IPS-18c (cell line): ENCODE data around the gene FBXL14.
A peak's percentile ranks its signal among the peaks of the same experiment; 100 is the strongest.

Experiments used
- H3K4me3 ChIP-seq: 2 replicates; pipeline ENCODE4 v1.7.0; 2013; ENCODE audit warnings: low read depth, mild to moderate bottlenecking, low read length, moderate library complexity; ENCODE audit not compliant: insufficient read depth
- H3K9me3 ChIP-seq: one replicate; pipeline ENCODE4 v1.6.1; 2013; ENCODE audit warnings: mild to moderate bottlenecking, low read length, moderate library complexity; ENCODE audit not compliant: control insufficient read depth, insufficient read depth

FBXL14 gene

GRCh38 chr12:1594261-1595025 lies at the start of gene FBXL14:
Gene FBXL14 (minus strand): TSS chr12:1594581. CDS start chr12:1594066, 515 bp downstream.
- H3K4me3 ChIP-seq = peak within 1 kb of the TSS; percentile 66
- H3K9me3 ChIP-seq = no peaks in the 10 kb centered on the region

- H3K9me3 ChIP-seq = no peaks in the 10 kb centered on the region
These were observed 49.6 kb upstream of the FBXL14 start for GRCh38 chr12:1643905-1644533.

GRCh38 chr12:1643043-1643442 lies 48.7 kb upstream of the FBXL14 start:
- Histone ChIP-seq H3K4me3 (no peak overlapping the region), H3K9me3 (no peaks in the 10 kb centered on the region)

More at GRCh38 chr12:1643905-1644533, 49.6 kb upstream of the FBXL14 start:
- H3K4me3 ChIP-seq = no peak overlapping the region

- H3K4me3 ChIP-seq = no peak overlapping the region
- no peaks in the 10 kb centered on the region for H3K9me3 ChIP-seq
These were observed 48.1 kb upstream of the FBXL14 start for GRCh38 chr12:1642513-1642912.

- no peaks in the 10 kb centered on the region for H3K9me3 ChIP-seq
These were observed 46.2 kb upstream of the FBXL14 start for GRCh38 chr12:1640328-1641234.

GRCh38 chr12:1639538-1639937 lies 45.2 kb upstream of the FBXL14 start:
- H3K9me3 ChIP-seq = no peaks in the 10 kb centered on the region
- H3K4me3 ChIP-seq = no peak overlapping the region

More at GRCh38 chr12:1640328-1641234, 46.2 kb upstream of the FBXL14 start:
- no peak overlapping the region for H3K4me3 ChIP-seq

GRCh38 chr12:1638203-1638602 lies 43.8 kb upstream of the FBXL14 start:
- H3K4me3 ChIP-seq = no peak overlapping the region
- no peaks in the 10 kb centered on the region for H3K9me3 ChIP-seq

- H3K4me3 ChIP-seq = no peak overlapping the region
These were observed 41.1 kb upstream of the FBXL14 start for GRCh38 chr12:1635301-1636095.

GRCh38 chr12:1634590-1635191 lies 40.3 kb upstream of the FBXL14 start:
- Histone ChIP-seq H3K4me3 (no peak overlapping the region), H3K9me3 (no peaks in the 10 kb centered on the region)

More at GRCh38 chr12:1635301-1636095, 41.1 kb upstream of the FBXL14 start:
- no peaks in the 10 kb centered on the region for H3K9me3 ChIP-seq

- no peaks in the 10 kb centered on the region for H3K9me3 ChIP-seq
- H3K4me3 ChIP-seq = no peak overlapping the region
These were observed 39.8 kb upstream of the FBXL14 start for GRCh38 chr12:1634149-1634548.

- Histone ChIP-seq H3K9me3 (no peaks in the 10 kb centered on the region), H3K4me3 (no peak overlapping the region)
These were observed 39.1 kb upstream of the FBXL14 start for GRCh38 chr12:1633459-1633858.

GRCh38 chr12:1632702-1633101 lies 38.3 kb upstream of the FBXL14 start:
- Histone ChIP-seq H3K9me3 (no peaks in the 10 kb centered on the region), H3K4me3 (no peak overlapping the region)

GRCh38 chr12:1630827-1631591 lies 36.6 kb upstream of the FBXL14 start:
- Histone ChIP-seq H3K9me3 (no peaks in the 10 kb centered on the region), H3K4me3 (peak overlapping the region; percentile 60; the same call in 1 of the 2 replicates)

- peak overlapping the region; percentile 60 for H3K4me3 ChIP-seq
- no peaks in the 10 kb centered on the region for H3K9me3 ChIP-seq
These were observed 35.9 kb upstream of the FBXL14 start for GRCh38 chr12:1630133-1630826.

GRCh38 chr12:1629338-1630132 lies 35.2 kb upstream of the FBXL14 start:
- Histone ChIP-seq H3K9me3 (no peaks in the 10 kb centered on the region), H3K4me3 (peak overlapping the region; percentile 60)
